Activated T-cell treated with anti-CD3 and anti-CD28 coated beads for 1 hour (primary cell): ENCODE results near the gene NASP.
A peak's percentile ranks its signal among the peaks of the same experiment; 100 is the strongest.

Source experiments
- DNase-seq: peaks from one replicate; pipeline ENCODE4 v3.0.0-alpha.2; 2020; ENCODE audit warnings: low read depth

NASP gene

GRCh38 chr1:45583666-45584350 is at the start of gene NASP:
Gene NASP (plus strand): TSS chr1:45584041. CDS start chr1:45584147, 106 bp downstream.
- peak; percentile 95 for DNase-seq

- DNase-seq, result no peak
These were observed 47.7 kb upstream of the NASP start for GRCh38 chr1:45535988-45536766.

- DNase-seq, result no peak
These were observed 47.0 kb upstream of the NASP start for GRCh38 chr1:45536886-45537285.

- DNase-seq, result no peak
These were observed 42.6 kb upstream of the NASP start for GRCh38 chr1:45541193-45541592.

GRCh38 chr1:45542591-45542990 is 41.2 kb upstream of the NASP start:
- no peak for DNase-seq

GRCh38 chr1:45543581-45544417 is 40.0 kb upstream of the NASP start:
- DNase-seq, result peak; percentile 48

- no peak for DNase-seq
These were observed 39.3 kb upstream of the NASP start for GRCh38 chr1:45544530-45544929.

- DNase-seq, result no peak
These were observed 38.8 kb upstream of the NASP start for GRCh38 chr1:45545019-45545493.

GRCh38 chr1:45545553-45546310 is 38.1 kb upstream of the NASP start:
- DNase-seq, result no peak

- DNase-seq, result peak; percentile 84
These were observed 33.2 kb upstream of the NASP start, which contains the start of gene AKR1A1 for GRCh38 chr1:45550401-45551351. Gene AKR1A1 (plus strand): TSS chr1:45550826. CDS start chr1:45561795, 10,969 bp downstream.

- no peak for DNase-seq
These were observed 32.2 kb upstream of the NASP start for GRCh38 chr1:45551684-45552083.

- no peak for DNase-seq
These were observed 31.5 kb upstream of the NASP start for GRCh38 chr1:45552331-45552730.

- DNase-seq, result no peak
These were observed 29.6 kb upstream of the NASP start for GRCh38 chr1:45554198-45554597.

- no peak for DNase-seq
These were observed 26.4 kb upstream of the NASP start for GRCh38 chr1:45557422-45557944.

GRCh38 chr1:45563843-45564242 is 20.0 kb upstream of the NASP start:
- no peak for DNase-seq

GRCh38 chr1:45566722-45567121 is 17.1 kb upstream of the NASP start:
- no peak for DNase-seq

- no peak for DNase-seq
These were observed 15.9 kb upstream of the NASP start for GRCh38 chr1:45567911-45568310.

- DNase-seq, result no peak
These were observed 15.4 kb upstream of the NASP start for GRCh38 chr1:45568421-45568820.

GRCh38 chr1:45569571-45569961 is 14.3 kb upstream of the NASP start:
- DNase-seq, result no peak

- peak; percentile 55 for DNase-seq
These were observed 13.8 kb upstream of the NASP start for GRCh38 chr1:45569962-45570581.
